ENCODE measurements around the gene PARD3. TPM values are rescaled to one million over a fixed set of nuclear protein-coding genes. Genes with fewer than 3 reads are reported as not detected.

Gene PARD3
- total RNA-seq, 2 donors from 2014 or later = 59.6 to 74.6 TPM

DNA sequence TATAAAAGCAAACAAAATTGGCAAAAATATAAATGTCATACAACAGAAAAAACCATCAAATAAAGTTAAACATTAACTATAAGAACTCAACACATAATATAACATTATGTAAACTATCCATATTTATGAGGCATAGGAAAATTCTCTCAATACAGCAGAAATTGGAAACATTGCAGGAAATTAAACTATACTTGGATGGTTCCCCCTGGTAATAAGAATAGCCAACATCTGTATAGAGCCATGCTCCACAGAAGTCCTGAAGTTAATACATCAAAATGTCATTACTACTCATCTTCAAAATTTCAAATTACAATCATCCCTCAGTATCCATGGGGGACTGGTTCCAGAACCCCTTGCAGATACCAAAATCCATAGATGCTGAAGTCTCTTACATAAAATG, 350.5 kb downstream of the PARD3 start:
- TF ChIP-seq, protein P1, sequence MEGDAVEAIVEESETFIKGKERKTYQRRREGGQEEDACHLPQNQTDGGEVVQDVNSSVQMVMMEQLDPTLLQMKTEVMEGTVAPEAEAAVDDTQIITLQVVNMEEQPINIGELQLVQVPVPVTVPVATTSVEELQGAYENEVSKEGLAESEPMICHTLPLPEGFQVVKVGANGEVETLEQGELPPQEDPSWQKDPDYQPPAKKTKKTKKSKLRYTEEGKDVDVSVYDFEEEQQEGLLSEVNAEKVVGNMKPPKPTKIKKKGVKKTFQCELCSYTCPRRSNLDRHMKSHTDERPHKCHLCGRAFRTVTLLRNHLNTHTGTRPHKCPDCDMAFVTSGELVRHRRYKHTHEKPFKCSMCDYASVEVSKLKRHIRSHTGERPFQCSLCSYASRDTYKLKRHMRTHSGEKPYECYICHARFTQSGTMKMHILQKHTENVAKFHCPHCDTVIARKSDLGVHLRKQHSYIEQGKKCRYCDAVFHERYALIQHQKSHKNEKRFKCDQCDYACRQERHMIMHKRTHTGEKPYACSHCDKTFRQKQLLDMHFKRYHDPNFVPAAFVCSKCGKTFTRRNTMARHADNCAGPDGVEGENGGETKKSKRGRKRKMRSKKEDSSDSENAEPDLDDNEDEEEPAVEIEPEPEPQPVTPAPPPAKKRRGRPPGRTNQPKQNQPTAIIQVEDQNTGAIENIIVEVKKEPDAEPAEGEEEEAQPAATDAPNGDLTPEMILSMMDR (conservative IDR thresholded peaks at IDR 0.05) = no peak
- no peak overlapping the region for H3K27ac Mint-ChIP-seq
- Histone ChIP-seq H3K4me3 (ENCODE audit: low read length) (no peak overlapping the region), H3K27me3 (ENCODE audit: control insufficient read depth, insufficient read depth, low read length, poor library complexity, severe bottlenecking) (no peaks in the 10 kb centered on the region), H3K4me1 (ENCODE audit: control insufficient read depth, insufficient read depth, low read length) (no peaks in the 10 kb centered on the region), H3K9ac (ENCODE audit: extremely low read depth, low read length, poor library complexity, severe bottlenecking) (no peak overlapping the region), H3K27ac (ENCODE audit: low read depth, low read length) (no peak overlapping the region), H3K36me3 (ENCODE audit: control insufficient read depth, insufficient read depth, low read length) (peaks cover 24% of the 10 kb centered on the region), H3K9me3 (ENCODE audit: control insufficient read depth, low read length) (no peaks in the 10 kb centered on the region)
- peaks cover 20% of the 10 kb centered on the region for H3K36me3 Mint-ChIP-seq (ENCODE audit: low read depth)
- no peaks in the 10 kb centered on the region for H3K9me3 Mint-ChIP-seq
- no peak for DNase-seq
- peaks cover 14% of the 10 kb centered on the region for H3K4me1 Mint-ChIP-seq
- H3K27me3 Mint-ChIP-seq (ENCODE audit: insufficient read depth) = no peaks in the 10 kb centered on the region
- H3K4me3 Mint-ChIP-seq = no peak overlapping the region

DNA sequence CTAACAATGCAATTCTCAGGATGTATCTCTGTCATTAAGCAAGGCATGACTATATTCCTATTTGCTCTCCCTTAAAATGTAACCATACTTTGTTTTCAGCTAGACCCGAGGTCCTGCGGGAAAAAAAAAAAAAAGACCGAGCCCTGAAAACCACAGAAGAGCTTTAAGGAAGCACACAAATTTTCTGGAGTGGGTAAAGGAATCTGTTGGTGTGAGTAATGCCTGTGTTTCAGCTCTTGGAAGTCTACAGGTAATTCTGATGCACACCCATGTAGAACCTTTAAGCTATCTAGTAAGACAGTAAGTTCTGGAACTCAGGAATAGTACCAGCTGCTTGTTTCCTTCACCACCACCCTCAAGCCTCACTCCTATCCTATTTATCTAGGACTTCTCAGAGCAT, 351.1 kb downstream of the PARD3 start:
- Mint-ChIP-seq H3K36me3 (ENCODE audit: low read depth) (peaks cover 15% of the 10 kb centered on the region), H3K9me3 (no peaks in the 10 kb centered on the region), H3K4me1 (peaks cover 14% of the 10 kb centered on the region), H3K27me3 (ENCODE audit: insufficient read depth) (no peaks in the 10 kb centered on the region), H3K27ac (no peak overlapping the region), H3K4me3 (no peak overlapping the region)
- TF ChIP-seq, protein P1 (conservative IDR thresholded peaks at IDR 0.05) = no peak
- Histone ChIP-seq H3K36me3 (ENCODE audit: control insufficient read depth, insufficient read depth, low read length) (peaks cover 21% of the 10 kb centered on the region), H3K4me1 (ENCODE audit: control insufficient read depth, insufficient read depth, low read length) (no peaks in the 10 kb centered on the region), H3K9ac (ENCODE audit: extremely low read depth, low read length, poor library complexity, severe bottlenecking) (no peak overlapping the region), H3K27ac (ENCODE audit: low read depth, low read length) (no peak overlapping the region), H3K27me3 (ENCODE audit: control insufficient read depth, insufficient read depth, low read length, poor library complexity, severe bottlenecking) (no peaks in the 10 kb centered on the region), H3K9me3 (ENCODE audit: control insufficient read depth, low read length) (no peaks in the 10 kb centered on the region), H3K4me3 (ENCODE audit: low read length) (no peak overlapping the region)
- DNase-seq = no peak
- WGBS, 2 experiments (ENCODE audit: insufficient coverage in 1 of 2, insufficient read length in 1 of 2) = 89 to 100% methylated on average over 2 to 3 of the region's 3 CpGs

DNA sequence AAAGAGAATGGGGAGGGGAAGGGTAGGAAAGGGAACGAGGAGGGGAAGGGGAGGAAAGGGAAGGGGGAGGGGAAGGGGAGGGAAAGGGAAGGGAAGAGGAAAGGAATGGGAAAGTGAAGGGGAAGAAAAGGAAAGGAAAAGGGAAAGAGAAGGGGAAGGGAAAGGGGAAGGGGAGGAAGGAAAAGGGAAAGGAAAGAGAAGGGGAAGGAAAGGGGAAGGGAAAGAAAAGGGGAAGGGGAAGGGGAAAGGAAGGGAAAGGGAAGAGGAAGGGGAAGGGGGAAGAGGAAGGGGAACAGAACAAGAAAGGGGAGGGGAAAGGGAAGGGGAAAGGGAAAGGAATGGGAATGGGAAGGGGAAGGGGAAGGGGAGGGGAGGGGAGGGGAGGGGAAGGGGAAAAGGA, 352.1 kb downstream of the PARD3 start:
- no peak overlapping the region for H3K27ac Mint-ChIP-seq
- peaks cover 11% of the 10 kb centered on the region for H3K36me3 ChIP-seq (ENCODE audit: control insufficient read depth, insufficient read depth, low read length)

More for the DNA sequence above, 352.1 kb downstream of the PARD3 start:
- no peak overlapping the region for H3K9ac ChIP-seq (ENCODE audit: extremely low read depth, low read length, poor library complexity, severe bottlenecking)
- Mint-ChIP-seq H3K27me3 (ENCODE audit: insufficient read depth) (no peaks in the 10 kb centered on the region), H3K4me3 (no peak overlapping the region), H3K9me3 (no peaks in the 10 kb centered on the region), H3K4me1 (peaks cover 8% of the 10 kb centered on the region), H3K36me3 (ENCODE audit: low read depth) (peaks cover 17% of the 10 kb centered on the region)
- no peaks in the 10 kb centered on the region for H3K4me1 ChIP-seq (ENCODE audit: control insufficient read depth, insufficient read depth, low read length)
- H3K27ac ChIP-seq (ENCODE audit: low read depth, low read length) = no peak overlapping the region
- H3K4me3 ChIP-seq (ENCODE audit: low read length) = no peak overlapping the region
- no peaks in the 10 kb centered on the region for H3K27me3 ChIP-seq (ENCODE audit: control insufficient read depth, insufficient read depth, low read length, poor library complexity, severe bottlenecking)
- no peaks in the 10 kb centered on the region for H3K9me3 ChIP-seq (ENCODE audit: control insufficient read depth, low read length)
- 86 to 91% methylated on average over 1 of the region's 1 CpG for WGBS, 2 experiments (ENCODE audit: insufficient coverage in 1 of 2, insufficient read length in 1 of 2)
- TF ChIP-seq, protein P1 (conservative IDR thresholded peaks at IDR 0.05) = no peak
- no peak for DNase-seq

All from endodermal cell (in vitro differentiated cells).